ENCODE results near the gene FBXO45. TPM values are rescaled to one million over a fixed set of nuclear protein-coding genes. Genes with fewer than 3 reads are reported as not detected.

The FBXO45 gene
- total RNA-seq, 4 donors from 2014 or later = 7.5 to 25.7 (median 17.3) TPM

DNA sequence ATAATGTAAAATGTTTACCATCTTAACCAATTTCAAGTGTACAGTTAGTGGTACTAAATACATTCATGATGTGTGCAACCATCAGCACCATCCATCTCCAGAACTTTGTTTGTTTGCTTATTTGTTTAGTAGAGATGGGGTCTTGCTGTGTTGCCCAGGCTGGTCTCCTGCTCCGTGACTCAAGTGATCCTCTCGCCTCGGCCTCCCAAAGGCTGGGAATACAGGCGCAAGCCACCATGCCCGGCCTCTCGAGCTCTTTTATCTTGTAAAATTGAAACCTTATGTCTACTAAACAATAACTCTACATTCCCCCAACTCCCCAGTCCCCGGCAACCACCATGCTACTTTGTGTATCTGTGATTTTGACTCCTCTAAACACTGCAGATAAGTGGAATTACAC is 31.9 kb downstream of the FBXO45 start:
- no peak overlapping the region for H3K4me3 ChIP-seq
- no peak overlapping the region for H3K27ac ChIP-seq
- H3K27me3 ChIP-seq = peaks cover 5% of the 10 kb centered on the region
- TF ChIP-seq POLR2A (IDR thresholded peaks at IDR 0.05) (no peak), CTCF (IDR thresholded peaks at IDR 0.05) (no peak), EP300 (IDR thresholded peaks at IDR 0.05) (no peak), POLR2AphosphoS5 (IDR thresholded peaks at IDR 0.05) (no peak)
- no peaks in the 10 kb centered on the region for H3K9me3 ChIP-seq
- H3K36me3 ChIP-seq = no peaks in the 10 kb centered on the region
- no peak for DNase-seq (ENCODE audit: low spot score in 2 of 2)
- 82% methylated on average over 7 of the region's 7 CpGs for WGBS
- no peaks in the 10 kb centered on the region for H3K4me1 ChIP-seq

DNA sequence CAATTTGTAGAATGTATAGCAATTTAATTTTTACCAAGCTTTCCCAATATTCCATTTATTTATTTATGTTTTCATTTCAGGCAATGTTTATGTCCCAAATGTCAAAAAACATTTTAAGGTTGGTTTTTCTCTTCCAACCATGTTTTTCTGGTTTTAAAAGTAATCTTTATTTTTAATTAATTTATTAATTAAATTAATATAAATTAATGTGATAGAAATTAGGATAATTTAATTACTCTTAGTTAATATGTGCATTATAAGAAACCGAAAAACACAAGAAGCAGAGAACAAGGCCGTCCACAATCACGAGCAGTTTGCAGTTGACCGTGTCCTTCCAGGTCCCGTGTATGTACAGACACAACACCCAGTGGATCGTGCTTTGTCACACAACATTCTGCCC is 34.2 kb downstream of the FBXO45 start:
- H3K27me3 ChIP-seq = no peaks in the 10 kb centered on the region
- TF ChIP-seq POLR2AphosphoS5 (IDR thresholded peaks at IDR 0.05) = no peak
- TF ChIP-seq CTCF (IDR thresholded peaks at IDR 0.05) = no peak
- no peak for TF ChIP-seq POLR2A (IDR thresholded peaks at IDR 0.05)
- no peak for TF ChIP-seq EP300 (IDR thresholded peaks at IDR 0.05)
- WGBS = 94% methylated on average over 6 of the region's 6 CpGs
- no peaks in the 10 kb centered on the region for H3K4me1 ChIP-seq
- H3K27ac ChIP-seq = no peak overlapping the region
- no peak for DNase-seq (ENCODE audit: low spot score in 2 of 2)
- H3K9me3 ChIP-seq = no peaks in the 10 kb centered on the region
- no peaks in the 10 kb centered on the region for H3K36me3 ChIP-seq
- no peak overlapping the region for H3K4me3 ChIP-seq

GRCh38 chr3:196603683-196604082 is 35.2 kb downstream of the FBXO45 start:
- WGBS = 46% methylated on average over 6 of the region's 7 CpGs

DNA sequence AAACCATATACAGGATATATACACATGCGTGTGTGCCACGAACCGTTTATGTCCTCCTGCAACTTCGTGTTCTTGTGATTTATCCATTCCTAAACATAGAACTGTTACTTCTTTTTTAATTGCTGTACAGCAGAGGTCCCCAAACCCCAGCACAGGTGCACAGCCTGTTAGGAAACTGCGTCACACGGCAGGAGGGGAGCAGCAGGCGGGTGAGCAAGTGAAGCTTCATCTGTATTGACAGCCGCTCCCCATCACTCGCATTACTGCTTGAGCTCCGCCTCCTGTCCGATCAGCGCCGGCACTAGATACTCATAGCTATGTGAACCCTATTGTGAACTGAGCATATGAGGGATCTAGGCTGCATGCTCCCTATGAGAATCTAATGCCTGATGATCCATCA is 36.1 kb downstream of the FBXO45 start:
- TF ChIP-seq POLR2AphosphoS5 (IDR thresholded peaks at IDR 0.05) (no peak), EP300 (IDR thresholded peaks at IDR 0.05) (no peak), POLR2A (IDR thresholded peaks at IDR 0.05) (no peak), CTCF (IDR thresholded peaks at IDR 0.05) (no peak)
- Histone ChIP-seq H3K9me3 (no peaks in the 10 kb centered on the region), H3K27me3 (no peaks in the 10 kb centered on the region), H3K4me3 (no peak overlapping the region), H3K4me1 (peaks cover 3% of the 10 kb centered on the region), H3K36me3 (no peaks in the 10 kb centered on the region), H3K27ac (no peak overlapping the region)
- 55% methylated on average over 13 of the region's 13 CpGs for WGBS
- DNase-seq (ENCODE audit: low spot score in 2 of 2) = no peak

More at GRCh38 chr3:196603683-196604082, 35.2 kb downstream of the FBXO45 start:
- no peaks in the 10 kb centered on the region for H3K27me3 ChIP-seq
- no peaks in the 10 kb centered on the region for H3K4me1 ChIP-seq
- no peak overlapping the region for H3K27ac ChIP-seq
- H3K36me3 ChIP-seq = no peaks in the 10 kb centered on the region
- no peak for DNase-seq (ENCODE audit: low spot score in 2 of 2)
- TF ChIP-seq POLR2AphosphoS5 (IDR thresholded peaks at IDR 0.05) = no peak
- TF ChIP-seq EP300 (IDR thresholded peaks at IDR 0.05) = no peak
- TF ChIP-seq POLR2A (IDR thresholded peaks at IDR 0.05) = no peak
- TF ChIP-seq CTCF (IDR thresholded peaks at IDR 0.05) = no peak
- no peaks in the 10 kb centered on the region for H3K9me3 ChIP-seq
- no peak overlapping the region for H3K4me3 ChIP-seq

DNA sequence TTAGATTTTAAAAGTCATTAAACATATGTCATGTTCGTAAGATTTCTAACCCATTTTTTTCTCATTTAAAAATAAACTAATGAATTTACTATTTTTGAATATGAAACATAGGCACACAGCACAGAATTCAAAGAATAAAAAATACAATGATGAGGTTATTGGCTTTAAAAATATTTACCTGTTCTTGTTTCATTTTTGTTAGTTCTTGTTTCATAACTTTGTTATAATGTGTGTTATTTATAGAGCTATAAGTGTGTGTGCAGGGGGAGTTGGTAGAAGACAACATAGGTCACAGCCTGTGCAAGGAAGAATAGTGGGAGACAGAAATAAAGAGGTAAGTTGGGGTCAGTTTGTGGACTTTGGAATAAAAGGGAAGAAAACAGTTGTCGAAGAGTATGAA is 40.2 kb downstream of the FBXO45 start:
- H3K4me1 ChIP-seq = peaks cover 16% of the 10 kb centered on the region
- H3K27ac ChIP-seq = no peak overlapping the region
- TF ChIP-seq POLR2AphosphoS5 (IDR thresholded peaks at IDR 0.05) (no peak), EP300 (IDR thresholded peaks at IDR 0.05) (no peak), POLR2A (IDR thresholded peaks at IDR 0.05) (no peak), CTCF (IDR thresholded peaks at IDR 0.05) (no peak)
- H3K36me3 ChIP-seq = no peaks in the 10 kb centered on the region
- 95% methylated on average over 2 of the region's 2 CpGs for WGBS
- no peaks in the 10 kb centered on the region for H3K9me3 ChIP-seq
- H3K27me3 ChIP-seq = no peaks in the 10 kb centered on the region
- H3K4me3 ChIP-seq = no peak overlapping the region
- DNase-seq (ENCODE audit: low spot score in 2 of 2) = no peak

All from suprapubic skin (tissue), 4 donors.